Choroid plexus epithelial cell (primary cell): ENCODE measurements around the gene RBM28.
A peak's percentile ranks its signal among the peaks of the same experiment; 100 is the strongest.

Experiments used
- DNase-seq: peaks from one replicate; pipeline ENCODE4 v3.0.0-alpha.2; 2010; ENCODE audit warnings: low read depth
- H3K4me3 ChIP-seq: 2 replicates; pipeline ENCODE4 v1.5.1; 2011; ENCODE audit warnings: low read depth, mild to moderate bottlenecking, control low read depth, low read length, moderate library complexity
- TF ChIP-seq, protein P1 (sequence below): conservative IDR thresholded peaks from 2 replicates; pipeline ENCODE4 v1.5.1; 2011; ENCODE audit warnings: low read depth, mild to moderate bottlenecking, control low read depth, inconsistent platforms, low read length, moderate library complexity

Gene RBM28, protein sequence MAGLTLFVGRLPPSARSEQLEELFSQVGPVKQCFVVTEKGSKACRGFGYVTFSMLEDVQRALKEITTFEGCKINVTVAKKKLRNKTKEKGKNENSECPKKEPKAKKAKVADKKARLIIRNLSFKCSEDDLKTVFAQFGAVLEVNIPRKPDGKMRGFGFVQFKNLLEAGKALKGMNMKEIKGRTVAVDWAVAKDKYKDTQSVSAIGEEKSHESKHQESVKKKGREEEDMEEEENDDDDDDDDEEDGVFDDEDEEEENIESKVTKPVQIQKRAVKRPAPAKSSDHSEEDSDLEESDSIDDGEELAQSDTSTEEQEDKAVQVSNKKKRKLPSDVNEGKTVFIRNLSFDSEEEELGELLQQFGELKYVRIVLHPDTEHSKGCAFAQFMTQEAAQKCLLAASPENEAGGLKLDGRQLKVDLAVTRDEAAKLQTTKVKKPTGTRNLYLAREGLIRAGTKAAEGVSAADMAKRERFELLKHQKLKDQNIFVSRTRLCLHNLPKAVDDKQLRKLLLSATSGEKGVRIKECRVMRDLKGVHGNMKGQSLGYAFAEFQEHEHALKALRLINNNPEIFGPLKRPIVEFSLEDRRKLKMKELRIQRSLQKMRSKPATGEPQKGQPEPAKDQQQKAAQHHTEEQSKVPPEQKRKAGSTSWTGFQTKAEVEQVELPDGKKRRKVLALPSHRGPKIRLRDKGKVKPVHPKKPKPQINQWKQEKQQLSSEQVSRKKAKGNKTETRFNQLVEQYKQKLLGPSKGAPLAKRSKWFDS

DNA sequence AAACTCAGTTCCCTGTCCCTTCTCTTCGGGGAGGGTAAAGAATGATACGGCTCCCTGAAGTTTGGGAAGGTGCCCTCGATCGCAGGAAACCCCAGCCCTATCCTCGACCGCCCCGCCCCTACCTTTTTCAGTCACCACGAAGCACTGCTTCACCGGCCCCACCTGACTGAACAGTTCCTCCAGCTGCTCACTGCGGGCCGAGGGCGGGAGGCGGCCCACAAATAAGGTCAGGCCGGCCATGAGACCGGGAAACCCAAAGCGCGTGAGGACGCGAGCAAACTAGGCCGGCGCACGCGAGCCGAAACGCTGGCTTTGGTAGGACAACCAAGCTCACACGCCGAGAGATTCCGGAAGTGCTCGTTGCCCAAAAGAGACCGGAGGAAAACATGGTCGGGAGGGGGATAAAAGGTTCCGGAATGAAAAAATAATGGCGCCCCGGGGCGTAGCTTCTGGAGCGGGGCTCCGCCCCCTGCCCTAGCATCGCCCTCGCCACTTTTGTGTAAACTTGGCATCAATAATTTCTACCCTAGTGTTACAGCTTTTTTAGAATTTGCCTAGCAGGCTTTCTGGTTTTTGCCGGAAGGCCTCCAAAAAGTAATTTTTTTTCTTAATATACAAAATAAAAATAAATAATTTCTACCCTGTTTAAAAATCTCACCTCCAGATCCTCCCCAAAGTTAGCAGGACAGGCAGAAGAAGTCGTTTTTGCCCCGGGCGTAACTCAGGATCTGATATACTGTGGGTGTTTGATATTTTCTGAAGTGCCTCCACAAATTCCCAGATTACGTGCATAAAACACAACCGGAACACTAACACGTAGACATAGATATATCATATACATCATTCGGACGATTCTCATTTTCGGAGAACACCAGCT, at the start of gene RBM28:
TSS of gene RBM28 (minus strand) at position 355 of the 877 bp plus-strand sequence. CDS start at position 240, 115 bp downstream.
- TF ChIP-seq, protein P1, sequence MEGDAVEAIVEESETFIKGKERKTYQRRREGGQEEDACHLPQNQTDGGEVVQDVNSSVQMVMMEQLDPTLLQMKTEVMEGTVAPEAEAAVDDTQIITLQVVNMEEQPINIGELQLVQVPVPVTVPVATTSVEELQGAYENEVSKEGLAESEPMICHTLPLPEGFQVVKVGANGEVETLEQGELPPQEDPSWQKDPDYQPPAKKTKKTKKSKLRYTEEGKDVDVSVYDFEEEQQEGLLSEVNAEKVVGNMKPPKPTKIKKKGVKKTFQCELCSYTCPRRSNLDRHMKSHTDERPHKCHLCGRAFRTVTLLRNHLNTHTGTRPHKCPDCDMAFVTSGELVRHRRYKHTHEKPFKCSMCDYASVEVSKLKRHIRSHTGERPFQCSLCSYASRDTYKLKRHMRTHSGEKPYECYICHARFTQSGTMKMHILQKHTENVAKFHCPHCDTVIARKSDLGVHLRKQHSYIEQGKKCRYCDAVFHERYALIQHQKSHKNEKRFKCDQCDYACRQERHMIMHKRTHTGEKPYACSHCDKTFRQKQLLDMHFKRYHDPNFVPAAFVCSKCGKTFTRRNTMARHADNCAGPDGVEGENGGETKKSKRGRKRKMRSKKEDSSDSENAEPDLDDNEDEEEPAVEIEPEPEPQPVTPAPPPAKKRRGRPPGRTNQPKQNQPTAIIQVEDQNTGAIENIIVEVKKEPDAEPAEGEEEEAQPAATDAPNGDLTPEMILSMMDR: no peak
- H3K4me3 ChIP-seq: peak within 1 kb of the TSS; percentile 75
- DNase-seq: peak; percentile 94

DNA sequence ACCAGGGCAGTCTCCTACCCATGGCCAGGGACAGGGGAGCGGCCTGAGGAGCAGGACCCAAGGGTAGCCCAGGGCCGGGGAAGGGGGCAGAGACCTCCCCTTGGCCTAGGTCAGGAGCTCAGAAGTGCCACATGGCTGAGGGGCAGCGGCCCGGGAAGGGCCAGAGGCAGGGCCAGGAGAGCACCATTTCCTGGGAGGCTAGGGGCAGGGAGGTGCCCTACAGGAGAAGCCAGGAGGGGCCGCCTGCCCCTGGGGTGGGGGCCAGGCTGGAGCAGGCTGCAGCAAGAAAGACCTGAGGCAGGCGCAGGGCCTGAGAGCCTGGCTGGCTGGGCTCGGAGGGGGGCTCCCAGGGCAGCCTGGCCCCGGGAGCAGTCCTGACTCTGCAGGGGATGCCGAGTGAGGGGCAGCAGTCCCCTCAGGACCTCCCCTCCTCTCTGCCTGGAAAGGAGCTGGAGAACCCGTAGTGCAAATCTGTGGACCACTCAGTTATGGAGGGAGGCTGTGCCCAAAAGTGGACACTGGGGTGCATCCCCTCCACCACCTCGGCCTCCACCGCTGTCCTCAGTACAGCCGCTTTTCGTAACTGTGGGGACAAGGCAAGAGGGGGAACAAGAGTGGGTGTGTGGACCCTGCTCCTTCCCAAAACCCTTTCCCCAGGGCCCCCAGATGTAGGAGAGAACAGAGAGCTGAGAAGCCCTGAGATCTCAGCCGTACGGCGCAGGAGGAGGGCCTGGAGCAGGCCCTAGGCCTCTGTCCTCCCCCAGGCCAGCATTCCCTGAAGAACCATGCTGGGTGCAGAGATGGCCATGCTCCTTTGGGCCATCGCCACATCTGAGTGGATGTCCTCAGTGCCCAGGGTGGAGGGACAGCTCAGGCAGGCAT, 49.0 kb upstream of the RBM28 start:
- no peak overlapping the region for H3K4me3 ChIP-seq
- no peak for DNase-seq

DNA sequence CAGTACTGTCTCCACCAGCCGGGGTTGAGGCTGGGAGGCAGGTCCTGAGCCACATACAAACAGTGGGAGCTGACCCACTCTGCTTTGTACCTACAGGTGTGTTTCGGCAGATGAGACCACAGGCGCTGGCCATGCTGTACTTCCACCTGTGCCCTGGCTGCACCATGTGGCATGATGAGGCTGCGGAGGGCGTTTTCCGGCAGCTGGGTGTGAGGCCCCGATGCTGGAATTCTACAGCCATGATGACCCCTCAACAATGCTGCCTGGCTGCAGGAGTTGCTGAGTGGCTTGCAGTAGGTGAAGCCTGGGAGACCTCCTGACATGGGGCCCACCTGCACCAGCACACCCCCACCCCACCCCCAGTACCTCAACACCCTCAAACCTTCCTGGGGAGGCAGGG, 48.1 kb upstream of the RBM28 start:
- no peak for DNase-seq
- TF ChIP-seq, protein P1: no peak
- no peak overlapping the region for H3K4me3 ChIP-seq

More for the DNA sequence above, 49.0 kb upstream of the RBM28 start:
- TF ChIP-seq, protein P1: no peak

DNA sequence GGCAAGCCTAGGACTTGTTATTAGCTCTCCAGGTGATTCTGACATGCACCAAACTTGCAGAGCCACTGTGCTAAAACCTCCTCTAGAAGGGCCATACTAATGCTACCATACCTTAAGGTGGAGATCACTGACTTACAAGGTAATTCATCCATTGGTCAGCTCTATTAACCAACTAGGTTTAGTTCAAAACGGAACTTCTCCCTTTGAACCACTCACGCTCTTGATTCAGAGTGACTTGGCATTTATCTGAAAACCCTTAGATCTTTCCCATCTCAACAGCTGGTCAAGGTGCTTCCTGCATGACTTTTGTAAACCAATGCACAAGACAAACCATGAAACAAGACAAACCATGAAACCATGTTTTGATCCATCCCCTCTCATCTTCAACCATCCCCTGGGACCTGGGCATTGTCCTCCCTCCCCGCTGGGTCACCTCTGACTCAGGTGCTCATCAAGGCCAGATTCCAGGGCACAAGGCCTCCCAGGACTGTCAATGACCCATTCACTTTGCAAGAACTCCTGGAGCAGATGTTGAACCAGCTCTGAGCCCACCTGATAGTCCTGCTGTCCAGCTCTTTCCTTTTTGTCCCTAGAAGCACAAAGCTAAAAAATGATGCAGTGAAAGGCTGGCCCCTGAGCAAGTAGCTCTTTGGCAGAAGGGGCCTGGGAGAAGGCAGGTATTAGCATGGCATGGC, 47.3 kb upstream of the RBM28 start:
- TF ChIP-seq, protein P1: no peak

DNA sequence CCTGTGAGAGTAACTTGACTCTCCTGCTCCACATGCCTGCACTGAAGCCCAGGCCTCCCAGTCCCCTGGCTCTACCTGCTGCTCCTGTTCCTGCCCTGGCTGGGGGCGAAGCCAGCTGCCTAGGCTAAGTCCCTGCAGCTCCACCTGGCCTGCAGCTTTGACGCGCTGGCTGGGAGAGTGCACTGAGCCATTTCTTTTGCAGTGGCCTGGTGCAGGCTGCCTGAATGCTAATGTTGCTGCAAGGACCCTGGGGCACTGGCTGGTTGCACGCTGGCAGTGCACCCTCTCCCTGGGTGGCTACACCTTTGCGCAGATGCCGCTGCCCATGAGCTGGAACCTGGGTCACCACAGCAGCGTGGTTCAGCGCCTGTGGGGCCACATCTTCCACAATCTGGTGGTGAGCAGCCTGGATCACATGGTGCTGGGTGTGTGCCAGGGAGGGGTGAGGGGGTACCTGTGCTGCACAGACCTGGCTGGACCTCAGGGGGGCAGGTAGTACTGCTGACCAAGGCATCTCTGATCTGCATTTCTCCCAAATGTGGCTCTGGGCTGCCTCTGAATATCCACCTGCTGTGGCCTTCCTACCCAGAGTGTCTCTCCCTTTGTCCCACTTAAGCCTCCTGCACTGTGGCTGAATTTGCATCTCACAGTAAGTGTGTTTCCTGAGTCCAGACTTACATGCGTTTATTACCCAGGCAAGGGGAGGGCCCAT, 46.1 kb upstream of the RBM28 start:
- H3K4me3 ChIP-seq: no peak overlapping the region

More for the DNA sequence above, 47.3 kb upstream of the RBM28 start:
- DNase-seq: no peak
- H3K4me3 ChIP-seq: no peak overlapping the region

More for the DNA sequence above, 46.1 kb upstream of the RBM28 start:
- TF ChIP-seq, protein P1: no peak
- no peak for DNase-seq
